CD14-positive monocyte (primary cell): Measurements from ENCODE around the gene WDFY3. TPM values are rescaled to one million over a fixed set of nuclear protein-coding genes. Genes with fewer than 3 reads are reported as not detected.

Source experiments
- DNase-seq, 3 donors: peaks; one replicate each; pipeline ENCODE4 v3.0.0-alpha.2; 2011 to 2022
- H2AFZ ChIP-seq: 2 replicates; pipeline ENCODE4 v1.6.0; 2012; ENCODE audit warnings: mild to moderate bottlenecking, low read depth, low read length, inconsistent platforms; ENCODE audit not compliant: insufficient read depth, poor library complexity, severe bottlenecking
- H3K27ac ChIP-seq, 2 donors: 1 replicate in 1 of 2; 2 replicates in 1 of 2; pipeline ENCODE4 v1.5.1; 2012 to 2013; ENCODE audit warnings: low read length in 2 of 2, control low read depth in 1 of 2, inconsistent platforms in 1 of 2, low read depth in 1 of 2, mild to moderate bottlenecking in 1 of 2
- H3K27me3 ChIP-seq, 2 donors: one replicate each; pipeline versions ENCODE4 v1.6.0 to v1.6.1; 2011 to 2013; ENCODE audit warnings: low read length in 2 of 2; ENCODE audit not compliant: control insufficient read depth in 2 of 2, insufficient read depth in 2 of 2
- H3K36me3 ChIP-seq, 2 donors: replicated peaks in 1 of 2; 1 replicate in 1 of 2; 2 replicates in 1 of 2; pipeline versions ENCODE4 v1.5.1 to v1.6.1; 2012 to 2013; ENCODE audit warnings: low read length in 2 of 2, control low read depth in 1 of 2, inconsistent platforms in 1 of 2, mild to moderate bottlenecking in 1 of 2; ENCODE audit not compliant: insufficient read depth in 2 of 2, control insufficient read depth in 1 of 2
- H3K4me1 ChIP-seq, 2 donors: 1 replicate in 1 of 2; 2 replicates in 1 of 2; pipeline versions ENCODE4 v1.5.1 to v1.6.1; 2012 to 2013; ENCODE audit warnings: low read length in 2 of 2, control low read depth in 1 of 2, inconsistent platforms in 1 of 2, mild to moderate bottlenecking in 1 of 2, moderate library complexity in 1 of 2; ENCODE audit not compliant: insufficient read depth in 2 of 2, control insufficient read depth in 1 of 2
- H3K4me2 ChIP-seq: replicated peaks from 2 replicates; pipeline ENCODE3; 2012; ENCODE audit warnings: low read length, moderate library complexity, mild to moderate bottlenecking; ENCODE audit not compliant: poor library complexity, severe bottlenecking; ENCODE audit errors: extremely low read depth
- H3K4me3 ChIP-seq, 3 experiments: fragments of 200-600 bp in 1 of 3; sonication (generic) in 1 of 3; replicated peaks in 1 of 3; 1 replicate in 2 of 3; 2 replicates in 1 of 3; pipeline ENCODE4 v1.5.1; 2011 to 2013; ENCODE audit warnings: low read length in 3 of 3, mild to moderate bottlenecking in 3 of 3, control low read depth in 2 of 3, low read depth in 2 of 3, inconsistent platforms in 1 of 3, moderate library complexity in 1 of 3
- H3K79me2 ChIP-seq: 2 replicates; pipeline ENCODE4 v1.6.0; 2012; ENCODE audit warnings: mild to moderate bottlenecking, control low read depth, inconsistent platforms, low read length, moderate library complexity; ENCODE audit not compliant: insufficient read depth
- H3K9ac ChIP-seq: 2 replicates; pipeline ENCODE4 v1.6.0; 2017; ENCODE audit warnings: low read length, mild to moderate bottlenecking; ENCODE audit not compliant: insufficient read depth, poor library complexity, severe bottlenecking
- H3K9me3 ChIP-seq, 2 donors: replicated peaks in 1 of 2; 1 replicate in 1 of 2; 2 replicates in 1 of 2; pipeline versions ENCODE4 v1.5.1 to v1.6.1; 2012 to 2013; ENCODE audit warnings: low read length in 2 of 2, control low read depth in 1 of 2; ENCODE audit not compliant: control insufficient read depth in 1 of 2, insufficient read depth in 1 of 2
- H4K20me1 ChIP-seq: 2 replicates; pipeline ENCODE4 v1.6.0; 2012; ENCODE audit warnings: mild to moderate bottlenecking, low read length, control low read depth, moderate library complexity; ENCODE audit not compliant: insufficient read depth
- H3K27ac Mint-ChIP-seq, 7 donors: one replicate each; pipeline ENCODE4 v1.8.0; 2020; ENCODE audit warnings: mild to moderate bottlenecking in 7 of 7, mixed read lengths in 7 of 7, moderate library complexity in 6 of 7, inconsistent platforms in 2 of 7
- H3K27me3 Mint-ChIP-seq, 3 donors: one replicate each; pipeline ENCODE4 v1.8.0; 2021 to 2022; ENCODE audit warnings: low read depth in 3 of 3, mild to moderate bottlenecking in 3 of 3, mixed read lengths in 3 of 3, moderate library complexity in 3 of 3, inconsistent platforms in 1 of 3
- H3K36me3 Mint-ChIP-seq, 2 donors: one replicate each; pipeline ENCODE4 v1.8.0; 2020; ENCODE audit warnings: mixed read lengths in 2 of 2, inconsistent platforms in 1 of 2, mild to moderate bottlenecking in 1 of 2
- H3K4me1 Mint-ChIP-seq: one replicate; pipeline ENCODE4 v1.8.0; 2020; ENCODE audit warnings: mild to moderate bottlenecking, mixed read lengths
- H3K4me3 Mint-ChIP-seq, 2 donors: one replicate each; pipeline ENCODE4 v1.8.0; 2020; ENCODE audit warnings: mild to moderate bottlenecking in 2 of 2, mixed read lengths in 2 of 2, moderate library complexity in 1 of 2
- H3K9me3 Mint-ChIP-seq, 7 donors: one replicate each; pipeline ENCODE4 v1.8.0; 2020 to 2022; ENCODE audit warnings: mixed read lengths in 7 of 7, mild to moderate bottlenecking in 6 of 7, moderate library complexity in 6 of 7, inconsistent platforms in 2 of 7
- whole genome bisulfite sequencing: methylation state at CpG from one replicate; pipeline ENCODE4 v1.1.5; 2013; ENCODE audit warnings: missing lambda C conversion rate; ENCODE audit not compliant: insufficient coverage; 5-methylcytosine and 5-hydroxymethylcytosine counted together
- intact Hi-C, 2 donors: fragments of 100-400 bp; cut with micrococcal nuclease; formaldehyde crosslinking; loops; one replicate each; pipeline versions ENCODE4 v1.15.0 to v1.15.1; 2023
- polyA plus RNA-seq, 3 donors: library from polyadenylated mRNA; depleted of rRNA in 1 of 3; unstranded in 2 of 3; stranded (reverse) in 1 of 3; fragments of 300-500 nt in 2 of 3; fragments of >200 nt in 1 of 3; fragmentation: Illumina TruSeq in 2 of 3; gene quantifications; 1 replicate in 2 of 3; 2 replicates in 1 of 3; pipeline ENCODE4 v1.2.3, GENCODE V29; 2012 to 2021
- TF ChIP-seq, protein P1 (sequence below): fragments of 200-600 bp; IDR thresholded peaks from one replicate; pipeline ENCODE4 v1.8.0; 2022; ENCODE audit warnings: antibody characterized with exemption, mild to moderate bottlenecking

The WDFY3 gene
- polyA plus RNA-seq, 3 donors = 5.6 to 35.5 (median 5.9) TPM

DNA sequence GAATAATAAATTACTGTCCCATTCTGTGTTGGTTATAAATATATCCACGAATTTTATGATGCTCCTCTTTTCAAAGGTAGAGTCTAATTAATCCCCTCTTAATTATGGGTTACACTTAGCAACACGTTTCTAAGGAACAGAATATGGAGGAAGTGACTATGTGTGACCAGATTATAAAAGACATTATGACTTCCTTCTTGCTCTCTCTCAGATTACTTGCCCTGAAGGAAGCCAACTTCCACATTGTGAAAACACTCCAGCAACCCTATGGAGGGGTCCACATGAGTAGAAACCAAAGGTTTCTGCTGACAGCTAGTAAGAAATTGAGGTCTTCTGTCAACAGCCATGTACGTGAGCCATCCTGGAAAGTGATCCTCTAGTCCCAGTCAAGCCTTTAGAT, 59.3 kb downstream of the WDFY3 start:
- H3K4me3 ChIP-seq = no peak overlapping the region
- intact Hi-C loops = no loop called here
- no peak overlapping the region for H3K9ac ChIP-seq
- H3K27ac ChIP-seq = peak overlapping the region in 1 of 2 donors; percentile 76
- H3K4me1 ChIP-seq = peaks cover 11 to 16% of the 10 kb centered on the region in 2 donors
- no peak overlapping the region for H3K4me3 Mint-ChIP-seq
- H3K9me3 Mint-ChIP-seq = peaks cover 0 to 4% (median 0%) of the 10 kb centered on the region in 7 donors
- no peaks in the 10 kb centered on the region for H3K9me3 ChIP-seq
- peak; percentile 19 to 33 (median 28) for DNase-seq
- no peaks in the 10 kb centered on the region for H3K27me3 Mint-ChIP-seq
- peaks cover 68% of the 10 kb centered on the region for H3K79me2 ChIP-seq
- peak overlapping the region; percentile 63 to 86 (median 79) for H3K27ac Mint-ChIP-seq
- peaks cover 22% of the 10 kb centered on the region for H3K4me1 Mint-ChIP-seq
- H3K36me3 ChIP-seq = peaks cover 0 to 24% of the 10 kb centered on the region in 2 donors
- no peaks in the 10 kb centered on the region for H3K27me3 ChIP-seq
- 71% methylated on average over 1 of the region's 3 CpGs for WGBS
- peaks cover 81% of the 10 kb centered on the region for H4K20me1 ChIP-seq
- H3K36me3 Mint-ChIP-seq = peaks cover 13 to 26% of the 10 kb centered on the region in 2 donors
- TF ChIP-seq, protein P1, sequence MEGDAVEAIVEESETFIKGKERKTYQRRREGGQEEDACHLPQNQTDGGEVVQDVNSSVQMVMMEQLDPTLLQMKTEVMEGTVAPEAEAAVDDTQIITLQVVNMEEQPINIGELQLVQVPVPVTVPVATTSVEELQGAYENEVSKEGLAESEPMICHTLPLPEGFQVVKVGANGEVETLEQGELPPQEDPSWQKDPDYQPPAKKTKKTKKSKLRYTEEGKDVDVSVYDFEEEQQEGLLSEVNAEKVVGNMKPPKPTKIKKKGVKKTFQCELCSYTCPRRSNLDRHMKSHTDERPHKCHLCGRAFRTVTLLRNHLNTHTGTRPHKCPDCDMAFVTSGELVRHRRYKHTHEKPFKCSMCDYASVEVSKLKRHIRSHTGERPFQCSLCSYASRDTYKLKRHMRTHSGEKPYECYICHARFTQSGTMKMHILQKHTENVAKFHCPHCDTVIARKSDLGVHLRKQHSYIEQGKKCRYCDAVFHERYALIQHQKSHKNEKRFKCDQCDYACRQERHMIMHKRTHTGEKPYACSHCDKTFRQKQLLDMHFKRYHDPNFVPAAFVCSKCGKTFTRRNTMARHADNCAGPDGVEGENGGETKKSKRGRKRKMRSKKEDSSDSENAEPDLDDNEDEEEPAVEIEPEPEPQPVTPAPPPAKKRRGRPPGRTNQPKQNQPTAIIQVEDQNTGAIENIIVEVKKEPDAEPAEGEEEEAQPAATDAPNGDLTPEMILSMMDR = no peak
- H2AFZ ChIP-seq = no peak overlapping the region
- H3K4me2 ChIP-seq = peak overlapping the region; percentile 22

DNA sequence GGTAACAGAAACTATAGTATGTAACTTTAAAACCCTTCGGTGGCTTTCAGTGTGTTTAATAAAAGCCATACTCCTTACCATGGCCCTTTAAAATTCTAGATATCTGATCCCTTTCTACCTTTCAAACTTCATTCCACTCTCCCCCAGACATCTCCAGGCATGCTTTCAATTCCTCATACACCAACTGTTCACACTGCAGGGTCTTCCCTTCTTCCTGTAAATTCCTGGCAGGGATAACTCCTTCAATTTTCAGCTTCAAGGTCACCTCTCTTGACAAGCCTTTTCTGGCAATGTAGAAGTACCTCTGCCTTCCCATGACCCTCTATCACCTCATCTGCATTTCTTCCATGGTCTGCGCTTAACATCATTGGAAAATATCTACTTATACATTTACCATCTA, 60.8 kb downstream of the WDFY3 start:
- Histone ChIP-seq H3K9me3 (no peaks in the 10 kb centered on the region), H3K27ac (no peak overlapping the region), H4K20me1 (peaks cover 87% of the 10 kb centered on the region), H3K4me2 (no peak overlapping the region), H3K36me3 (peaks cover 6 to 34% of the 10 kb centered on the region in 2 donors), H3K9ac (no peak overlapping the region), H3K4me3 (no peak overlapping the region), H3K27me3 (no peaks in the 10 kb centered on the region), H3K4me1 (peaks cover 11 to 16% of the 10 kb centered on the region in 2 donors), H3K79me2 (peaks cover 66% of the 10 kb centered on the region), H2AFZ (no peak overlapping the region)
- Mint-ChIP-seq H3K27ac (peak overlapping the region in 3 of 7 donors; percentile 19 to 57 (median 27)), H3K4me3 (no peak overlapping the region), H3K4me1 (peaks cover 22% of the 10 kb centered on the region), H3K9me3 (peaks cover 0 to 4% (median 0%) of the 10 kb centered on the region in 7 donors), H3K27me3 (no peaks in the 10 kb centered on the region), H3K36me3 (peaks cover 15 to 27% of the 10 kb centered on the region in 2 donors)
- 100% methylated on average over 1 of the region's 2 CpGs for WGBS
- no peak for DNase-seq
- intact Hi-C loops = no loop called here
- TF ChIP-seq, protein P1 = no peak
